GM12872 (cell line): ENCODE measurements around the gene MNAT1.

Experiments
- TF ChIP-seq, protein P1 (sequence below): IDR thresholded peaks from 3 replicates; pipeline ENCODE4 v1.5.1; 2011; ENCODE audit warnings: low read depth, mild to moderate bottlenecking, low read length, moderate library complexity; ENCODE audit not compliant: insufficient read depth

The MNAT1 gene

GRCh38 chr14:60956632-60957031 lies 222.1 kb downstream of the MNAT1 start:
- TF ChIP-seq, protein P1, sequence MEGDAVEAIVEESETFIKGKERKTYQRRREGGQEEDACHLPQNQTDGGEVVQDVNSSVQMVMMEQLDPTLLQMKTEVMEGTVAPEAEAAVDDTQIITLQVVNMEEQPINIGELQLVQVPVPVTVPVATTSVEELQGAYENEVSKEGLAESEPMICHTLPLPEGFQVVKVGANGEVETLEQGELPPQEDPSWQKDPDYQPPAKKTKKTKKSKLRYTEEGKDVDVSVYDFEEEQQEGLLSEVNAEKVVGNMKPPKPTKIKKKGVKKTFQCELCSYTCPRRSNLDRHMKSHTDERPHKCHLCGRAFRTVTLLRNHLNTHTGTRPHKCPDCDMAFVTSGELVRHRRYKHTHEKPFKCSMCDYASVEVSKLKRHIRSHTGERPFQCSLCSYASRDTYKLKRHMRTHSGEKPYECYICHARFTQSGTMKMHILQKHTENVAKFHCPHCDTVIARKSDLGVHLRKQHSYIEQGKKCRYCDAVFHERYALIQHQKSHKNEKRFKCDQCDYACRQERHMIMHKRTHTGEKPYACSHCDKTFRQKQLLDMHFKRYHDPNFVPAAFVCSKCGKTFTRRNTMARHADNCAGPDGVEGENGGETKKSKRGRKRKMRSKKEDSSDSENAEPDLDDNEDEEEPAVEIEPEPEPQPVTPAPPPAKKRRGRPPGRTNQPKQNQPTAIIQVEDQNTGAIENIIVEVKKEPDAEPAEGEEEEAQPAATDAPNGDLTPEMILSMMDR = no peak

- TF ChIP-seq, protein P1 = no peak
Observed at GRCh38 chr14:60958146-60958545, 223.6 kb downstream of the MNAT1 start.

- TF ChIP-seq, protein P1 = no peak
Observed at GRCh38 chr14:60963761-60964160, 229.2 kb downstream of the MNAT1 start.

GRCh38 chr14:60964904-60965303 lies 230.3 kb downstream of the MNAT1 start:
- TF ChIP-seq, protein P1 = no peak

GRCh38 chr14:60965402-60965801 lies 230.8 kb downstream of the MNAT1 start:
- TF ChIP-seq, protein P1 = no peak

DNA sequence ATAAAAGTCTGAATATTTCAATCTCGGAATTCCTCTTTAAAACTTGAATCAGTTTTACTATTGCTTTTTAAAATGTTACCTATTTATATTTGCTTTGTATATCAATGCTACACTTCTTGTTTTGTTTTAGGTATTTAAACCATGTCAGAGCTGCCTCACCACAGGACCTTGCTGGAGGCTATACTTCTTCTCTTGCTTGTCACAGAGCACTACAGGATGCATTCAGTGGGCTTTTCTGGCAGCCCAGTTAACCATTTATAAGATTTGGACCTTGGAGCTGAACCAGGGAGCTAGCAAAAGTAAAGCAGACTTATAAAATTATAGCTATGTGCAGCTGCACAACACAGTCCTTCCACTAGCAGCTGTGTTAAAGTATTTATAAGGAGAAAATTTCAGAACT lies 233.5 kb downstream of the MNAT1 start:
- TF ChIP-seq, protein P1 = no peak

GRCh38 chr14:60968671-60969070 lies 234.1 kb downstream of the MNAT1 start:
- TF ChIP-seq, protein P1 = no peak

DNA sequence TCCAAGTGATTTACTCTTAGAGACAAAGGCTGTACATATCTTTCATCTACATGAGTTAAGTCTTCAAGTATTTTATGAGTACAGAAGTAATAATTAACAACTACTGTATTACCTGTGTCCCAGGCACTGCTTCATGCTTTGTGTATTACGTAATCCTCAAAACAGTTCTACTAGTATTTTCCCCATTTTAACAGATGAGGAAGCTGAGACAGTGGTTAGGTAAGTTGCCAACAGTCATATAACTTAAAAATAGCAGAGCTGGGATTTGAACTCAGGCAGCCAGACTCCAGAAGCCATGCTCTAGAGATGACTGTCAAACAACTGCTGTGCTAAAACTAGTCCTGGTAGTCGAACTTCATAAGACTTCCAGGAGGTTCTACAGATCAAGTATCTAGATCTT lies 235.6 kb downstream of the MNAT1 start:
- TF ChIP-seq, protein P1 = no peak
